ENCODE data around the gene ALDH3B2. TPM values are rescaled to one million over a fixed set of nuclear protein-coding genes. Genes with fewer than 3 reads are reported as not detected.
"Not testable (repeated sequence)": the region's sequence is repeated elsewhere in the genome, so short reads cannot be mapped to it uniquely, and the experiment has no call there.

Gene ALDH3B2
- not detected in 2 replicates for total RNA-seq

DNA sequence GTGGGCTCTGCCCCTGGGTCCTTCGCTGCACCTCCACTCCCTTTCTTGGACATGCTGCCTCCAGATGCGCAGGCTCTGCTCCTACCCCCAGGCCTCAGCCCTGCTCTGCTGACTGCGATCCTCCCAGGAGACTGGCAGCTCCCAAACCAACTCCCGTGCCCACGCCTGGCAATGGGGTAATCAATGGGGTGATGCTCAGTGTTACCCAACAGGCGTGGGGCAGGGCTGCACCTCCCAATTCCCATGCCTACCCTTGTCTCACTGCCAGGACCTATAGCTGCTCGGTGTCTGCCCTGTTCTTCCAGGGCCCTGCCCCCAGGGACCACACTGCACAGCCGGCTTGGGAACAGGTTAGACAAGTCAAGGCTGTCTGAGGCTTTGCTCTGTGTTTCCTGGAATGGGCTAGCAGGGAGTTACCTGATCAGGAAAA is at the start of gene ALDH3B2:
ALDH3B2 (minus strand) TSS at position 182 of the 430 bp plus-strand sequence. CDS start 7,688 bp downstream, outside the sequence.
- H3K27me3 Mint-ChIP-seq = peaks cover 22% of the 10 kb centered on the region
- intact Hi-C loops (cut with micrococcal nuclease) = no loop called here
- H3K4me3 Mint-ChIP-seq = no peak within 1 kb of the TSS
- no peak within 1 kb of the TSS for H3K27ac Mint-ChIP-seq
- peaks cover 2% of the 10 kb centered on the region for H3K9me3 Mint-ChIP-seq
- POLR2A ChIA-PET = no interaction called here
- no peak for TF ChIP-seq CTCF (IDR thresholded peaks at IDR 0.05)
- ATAC-seq (ENCODE audit: low read depth) (no peak), DNase-seq (no peak)
- no peaks in the 10 kb centered on the region for H3K36me3 Mint-ChIP-seq (ENCODE audit: low read depth)
- CTCF ChIA-PET = no interaction called here
- no peaks in the 10 kb centered on the region for H3K4me1 Mint-ChIP-seq

DNA sequence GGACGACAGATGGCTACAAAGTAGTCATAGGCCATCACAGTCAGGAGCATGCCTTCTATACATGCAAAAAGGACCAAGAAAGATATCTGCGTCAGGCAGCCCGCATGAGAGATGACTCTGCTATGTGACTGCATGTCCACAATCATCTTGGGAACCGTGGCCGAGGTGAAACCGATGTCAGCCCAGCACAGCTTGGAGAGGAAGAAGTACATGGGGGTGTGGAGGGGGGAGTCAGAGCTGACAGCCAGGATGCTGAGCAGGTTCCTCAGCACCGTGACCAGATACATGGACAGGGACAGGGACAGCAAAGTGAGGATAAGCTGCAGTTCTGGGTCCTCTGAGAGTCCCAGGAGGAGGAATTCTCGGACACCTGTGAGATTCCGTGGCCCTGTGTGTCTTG is 48.6 kb upstream of the ALDH3B2 start:
- POLR2A ChIA-PET; H3K4me3 Mint-ChIP-seq; DNase-seq; ATAC-seq (ENCODE audit: low read depth); intact Hi-C loops (cut with micrococcal nuclease); CTCF ChIA-PET; H3K9me3 Mint-ChIP-seq; H3K27ac Mint-ChIP-seq; H3K4me1 Mint-ChIP-seq; H3K36me3 Mint-ChIP-seq (ENCODE audit: low read depth): not testable (repeated sequence)
- H3K27me3 Mint-ChIP-seq = peaks cover 19% of the 10 kb centered on the region

DNA sequence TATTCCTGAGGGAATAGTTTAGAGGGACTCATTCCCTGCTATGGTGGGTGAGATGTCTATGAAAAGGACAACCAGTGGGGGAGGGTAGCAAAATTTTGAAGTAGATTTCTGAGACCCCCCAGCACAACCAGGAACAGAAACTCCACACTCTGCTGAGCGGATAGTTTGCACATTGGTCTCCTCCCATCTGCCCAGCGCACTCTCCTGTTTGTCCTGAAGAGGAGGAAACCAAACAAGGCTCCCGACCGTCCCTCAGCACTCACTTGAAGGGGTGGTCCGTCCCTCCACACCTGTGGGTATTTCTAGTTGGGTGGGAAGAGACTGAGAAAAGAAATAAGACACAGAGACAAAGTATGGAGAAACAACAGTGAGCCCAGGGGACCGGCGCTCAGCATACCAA is 41.8 kb upstream of the ALDH3B2 start:
- CTCF ChIA-PET; ATAC-seq (ENCODE audit: low read depth); H3K9me3 Mint-ChIP-seq; POLR2A ChIA-PET; DNase-seq; H3K27ac Mint-ChIP-seq; H3K4me1 Mint-ChIP-seq; H3K4me3 Mint-ChIP-seq; H3K36me3 Mint-ChIP-seq (ENCODE audit: low read depth): not testable (repeated sequence)
- intact Hi-C loops (cut with micrococcal nuclease) = loop anchor here (2.0 to 10.0 kb wide), 4 partner anchors 23 to 361 kb away; partner anchors contain the start of gene POLD4
- peaks cover 17% of the 10 kb centered on the region for H3K27me3 Mint-ChIP-seq

DNA sequence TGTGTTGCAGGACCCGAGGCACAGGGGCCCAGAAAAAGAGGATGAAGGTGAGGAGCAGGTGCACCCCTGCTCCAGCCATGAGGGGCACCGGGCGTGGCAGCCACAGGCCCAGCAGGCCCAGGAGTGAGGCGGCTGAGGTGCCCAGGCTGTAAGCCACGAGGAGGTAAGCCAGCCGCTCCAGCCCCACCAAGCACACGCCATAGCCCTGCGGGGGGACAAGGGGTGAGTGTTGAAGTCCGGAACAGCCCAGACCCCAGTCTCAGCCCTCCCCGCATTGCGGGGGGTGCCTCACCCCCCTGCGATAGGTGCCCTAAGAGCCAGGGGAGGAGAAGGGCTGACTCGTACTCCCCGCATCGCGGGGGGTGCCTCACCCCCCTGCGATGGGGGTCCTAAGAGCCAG is 41.4 kb upstream of the ALDH3B2 start:
- ATAC-seq (ENCODE audit: low read depth); H3K36me3 Mint-ChIP-seq (ENCODE audit: low read depth); DNase-seq; H3K4me3 Mint-ChIP-seq; H3K27ac Mint-ChIP-seq; POLR2A ChIA-PET; H3K4me1 Mint-ChIP-seq; CTCF ChIA-PET; H3K9me3 Mint-ChIP-seq: not testable (repeated sequence)
- intact Hi-C loops (cut with micrococcal nuclease) = loop anchor here (2.0 to 10.0 kb wide), 4 partner anchors 23 to 361 kb away; partner anchors contain the start of gene POLD4
- peaks cover 18% of the 10 kb centered on the region for H3K27me3 Mint-ChIP-seq

DNA sequence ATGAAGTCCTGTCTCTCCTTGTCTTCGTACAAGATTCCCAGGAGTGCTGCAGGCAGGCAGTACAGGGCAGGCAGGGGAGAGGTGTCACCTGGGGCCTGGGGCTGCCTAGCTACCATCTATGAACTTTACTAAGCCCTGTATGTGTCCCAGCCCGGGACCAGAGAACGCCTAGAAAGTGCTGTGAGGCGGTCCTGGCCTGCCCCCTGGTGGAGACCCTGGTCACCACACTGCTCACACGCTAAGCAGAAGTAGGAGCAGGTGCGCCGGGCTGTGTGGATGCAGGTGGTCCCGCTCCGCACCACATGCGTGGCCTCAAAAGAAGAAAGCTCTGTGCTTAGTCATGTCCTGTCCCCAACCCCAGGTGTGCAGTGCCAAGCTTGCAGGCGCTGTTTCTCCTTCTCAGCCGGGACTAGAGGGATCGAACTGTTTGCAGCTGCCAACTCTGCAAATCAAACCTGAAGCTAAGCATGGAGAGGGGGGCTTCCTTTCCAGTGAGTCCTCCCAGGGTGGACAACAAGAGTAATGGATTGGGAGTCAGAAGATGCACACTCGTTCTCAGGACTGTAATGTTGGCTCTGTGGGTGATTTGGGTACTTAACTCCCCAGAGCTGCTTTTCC is 39.6 kb upstream of the ALDH3B2 start:
- H3K27ac Mint-ChIP-seq; H3K36me3 Mint-ChIP-seq (ENCODE audit: low read depth); ATAC-seq (ENCODE audit: low read depth); H3K4me1 Mint-ChIP-seq; H3K9me3 Mint-ChIP-seq; H3K4me3 Mint-ChIP-seq: not testable (repeated sequence)
- DNase-seq = peak; percentile 44
- intact Hi-C loops (cut with micrococcal nuclease) = loop anchor here (10.0 kb wide), 2 partner anchors 139 to 359 kb away; partner anchors contain the start of gene POLD4
- POLR2A ChIA-PET = interaction anchor here (0.6 to 1.6 kb wide), 2 partner anchors 29 to 83 kb away, joined by 3 read pairs; no protein-coding TSS in a partner anchor
- CTCF ChIA-PET = interaction anchor here (1.2 kb wide), 1 partner anchor 85 kb away, joined by 3 read pairs; the partner anchor contains the start of gene NUDT8
- peaks cover 19% of the 10 kb centered on the region for H3K27me3 Mint-ChIP-seq

- H3K9me3 Mint-ChIP-seq; H3K4me3 Mint-ChIP-seq; POLR2A ChIA-PET; ATAC-seq (ENCODE audit: low read depth); CTCF ChIA-PET; H3K27ac Mint-ChIP-seq; DNase-seq; H3K4me1 Mint-ChIP-seq; H3K36me3 Mint-ChIP-seq (ENCODE audit: low read depth): not testable (repeated sequence)
- intact Hi-C loops (cut with micrococcal nuclease) = loop anchor here (10.0 kb wide), 2 partner anchors 137 to 357 kb away; partner anchors contain the start of gene POLD4
- peaks cover 13% of the 10 kb centered on the region for H3K27me3 Mint-ChIP-seq
These were observed 37.3 kb upstream of the ALDH3B2 start for GRCh38 chr11:67711676-67712075.

GRCh38 chr11:67711212-67711611 is 36.8 kb upstream of the ALDH3B2 start:
- POLR2A ChIA-PET, DNase-seq: not testable (repeated sequence)
- intact Hi-C loops (cut with micrococcal nuclease) = loop anchor here (10.0 kb wide), 2 partner anchors 136 to 356 kb away; partner anchors contain the start of gene POLD4

GRCh38 chr11:67709806-67710205 is 35.4 kb upstream of the ALDH3B2 start:
- H3K27ac Mint-ChIP-seq; POLR2A ChIA-PET; H3K4me3 Mint-ChIP-seq; H3K4me1 Mint-ChIP-seq; H3K36me3 Mint-ChIP-seq (ENCODE audit: low read depth); DNase-seq; CTCF ChIA-PET; ATAC-seq (ENCODE audit: low read depth); H3K9me3 Mint-ChIP-seq: not testable (repeated sequence)
- intact Hi-C loops (cut with micrococcal nuclease) = loop anchor here (5.0 to 10.0 kb wide), 3 partner anchors 43 to 355 kb away; partner anchors contain the start of gene POLD4
- peaks cover 12% of the 10 kb centered on the region for H3K27me3 Mint-ChIP-seq

More at GRCh38 chr11:67711212-67711611, 36.8 kb upstream of the ALDH3B2 start:
- peaks cover 13% of the 10 kb centered on the region for H3K27me3 Mint-ChIP-seq
- ATAC-seq (ENCODE audit: low read depth); H3K27ac Mint-ChIP-seq; CTCF ChIA-PET; H3K9me3 Mint-ChIP-seq; H3K4me3 Mint-ChIP-seq; H3K36me3 Mint-ChIP-seq (ENCODE audit: low read depth); H3K4me1 Mint-ChIP-seq: not testable (repeated sequence)

All from activated B cell treated with CpG ODN at 0.5 μM for 24 hours (primary cell).